C1 segment of cervical spinal cord (tissue), 14 donors: ENCODE measurements around the gene FAM241A.
A peak's percentile ranks its signal among the peaks of the same experiment; 100 is the strongest.
"Not testable (repeated sequence)": the region's sequence is repeated elsewhere in the genome, so short reads cannot be mapped to it uniquely, and the experiment has no call there.

Experiments used
- DNase-seq, 14 donors: peaks; one replicate each; lab custom pipeline; 2025; lab: John Stamatoyannopoulos, UW

The FAM241A gene

DNA sequence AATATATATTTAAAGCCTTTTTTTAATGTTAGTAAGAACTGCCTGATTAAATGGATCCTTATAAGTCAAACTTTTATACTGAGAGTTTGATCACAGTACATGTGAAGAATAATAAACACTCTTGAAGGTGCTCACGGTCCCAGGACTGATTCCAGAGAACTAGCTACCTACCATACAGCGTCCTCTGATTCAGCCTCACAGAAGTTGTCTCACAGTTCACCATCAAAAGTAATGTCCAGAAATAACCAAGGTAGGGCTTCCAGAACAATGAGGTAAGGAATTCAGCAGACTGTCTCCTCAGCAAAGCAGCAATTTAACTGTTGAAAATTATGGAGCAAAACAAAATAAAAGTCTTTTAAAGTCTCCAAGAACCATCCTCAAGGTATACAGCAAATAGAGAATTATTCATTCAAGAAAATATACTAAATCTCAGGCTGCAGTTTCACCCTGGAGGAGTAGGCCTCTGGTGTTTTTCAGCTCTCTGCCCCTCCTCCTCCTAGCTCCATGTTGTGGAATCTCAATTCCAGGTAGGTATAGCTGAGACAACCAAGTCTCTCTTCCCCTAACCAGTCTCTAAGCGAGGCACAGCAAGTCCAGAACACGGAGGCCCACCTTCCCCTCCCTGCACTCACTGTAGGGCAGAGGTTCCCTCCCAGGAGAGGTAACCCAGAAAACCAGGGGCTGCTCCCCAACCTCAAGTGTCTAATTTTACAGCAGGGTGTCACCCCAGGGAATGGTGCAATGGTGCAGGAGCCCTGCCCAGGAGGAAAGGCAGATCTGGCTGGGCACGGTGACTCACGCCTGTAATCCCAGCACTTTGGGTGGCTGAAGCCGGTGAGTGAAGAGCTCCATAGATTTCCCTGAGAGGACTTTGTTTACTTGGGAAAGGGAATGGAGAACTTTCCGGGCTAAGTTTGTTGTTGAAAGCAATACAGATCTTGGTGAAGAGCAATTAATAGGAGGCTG lies 28.6 kb downstream of the FAM241A start:
- no peak for DNase-seq

DNA sequence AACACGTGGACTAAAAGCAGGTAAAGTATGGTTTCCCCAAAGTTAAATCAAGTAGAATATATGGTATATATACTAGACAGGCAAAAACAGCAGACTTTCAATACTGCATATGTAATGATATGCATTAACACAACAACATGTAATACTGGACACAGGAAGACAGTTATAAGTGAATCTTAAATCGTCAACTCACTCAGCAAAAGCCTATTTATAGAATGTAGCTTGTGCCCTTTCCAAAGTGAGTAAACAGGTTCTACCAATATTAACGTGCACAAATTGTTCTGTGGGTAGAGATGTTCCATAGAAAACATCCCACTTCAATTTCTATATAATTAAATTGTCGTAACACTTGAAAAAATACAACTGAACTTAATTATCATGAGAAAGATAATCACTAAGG lies 30.6 kb downstream of the FAM241A start:
- DNase-seq = no peak

DNA sequence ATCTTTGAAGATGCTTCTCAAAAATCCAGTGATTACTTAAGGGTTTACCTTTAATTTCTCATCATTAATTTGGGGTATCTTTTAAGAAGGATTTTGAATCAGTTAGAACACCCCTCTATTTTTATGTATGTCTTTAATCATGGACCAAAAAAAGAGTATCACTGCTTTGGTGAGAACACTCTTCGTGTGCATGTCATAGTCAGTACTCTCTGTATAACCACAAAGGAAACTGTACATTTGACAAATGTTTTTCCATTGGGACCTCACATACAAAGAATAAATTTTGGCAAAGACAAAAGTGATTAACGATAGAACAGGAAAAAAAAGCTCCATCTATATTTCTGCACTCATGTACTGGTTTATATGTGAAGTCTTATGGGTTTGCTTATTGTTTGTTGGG lies 31.3 kb downstream of the FAM241A start:
- no peak for DNase-seq

DNA sequence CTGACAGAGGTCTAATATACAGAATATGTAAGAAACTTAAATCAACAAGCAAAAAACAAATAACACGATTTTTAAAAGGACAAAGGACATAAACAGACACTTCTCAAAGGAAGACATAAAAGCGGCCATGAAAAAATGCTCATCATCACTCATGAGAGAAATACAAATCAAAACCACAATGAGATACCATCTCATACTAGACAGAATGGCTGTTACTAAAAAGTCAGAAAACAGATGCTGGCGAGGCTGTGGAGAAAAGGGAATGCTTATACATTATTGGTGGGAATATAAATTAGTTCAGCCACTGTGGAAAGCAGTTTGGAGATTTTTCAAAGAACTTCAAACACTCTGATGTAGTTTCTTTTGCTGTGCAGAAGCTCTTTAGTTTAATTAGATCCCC lies 33.5 kb downstream of the FAM241A start:
- DNase-seq = not testable (repeated sequence)

DNA sequence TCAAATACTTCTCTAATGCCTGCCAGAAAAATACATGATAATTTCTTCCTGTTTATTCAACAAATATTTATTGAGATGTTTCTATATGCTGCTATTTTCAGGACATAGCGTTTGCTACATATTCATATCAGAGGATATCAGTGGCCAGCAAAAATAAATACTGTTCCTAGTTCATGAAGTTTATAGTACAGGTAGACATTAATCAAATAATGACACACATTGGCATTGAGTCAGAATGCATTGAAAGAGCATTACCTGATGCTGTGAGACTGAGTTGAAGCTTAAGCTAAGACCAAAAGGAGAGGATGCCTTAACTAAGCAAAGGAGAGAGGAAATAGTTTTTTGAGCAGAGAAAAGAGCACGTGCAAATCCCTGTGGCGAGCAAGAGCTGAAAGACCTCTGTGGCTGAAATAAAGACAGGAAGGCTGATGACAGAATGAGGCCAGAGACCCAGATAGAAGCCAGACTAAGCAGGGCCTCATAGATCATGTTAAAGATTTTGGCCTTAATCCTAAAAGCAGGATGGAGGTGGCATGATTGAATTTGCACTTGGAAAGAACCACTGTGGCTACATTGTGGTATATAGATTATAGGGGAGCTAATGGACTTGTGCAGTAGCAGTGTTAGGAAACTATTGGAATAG lies 36.2 kb downstream of the FAM241A start:
- no peak for DNase-seq

DNA sequence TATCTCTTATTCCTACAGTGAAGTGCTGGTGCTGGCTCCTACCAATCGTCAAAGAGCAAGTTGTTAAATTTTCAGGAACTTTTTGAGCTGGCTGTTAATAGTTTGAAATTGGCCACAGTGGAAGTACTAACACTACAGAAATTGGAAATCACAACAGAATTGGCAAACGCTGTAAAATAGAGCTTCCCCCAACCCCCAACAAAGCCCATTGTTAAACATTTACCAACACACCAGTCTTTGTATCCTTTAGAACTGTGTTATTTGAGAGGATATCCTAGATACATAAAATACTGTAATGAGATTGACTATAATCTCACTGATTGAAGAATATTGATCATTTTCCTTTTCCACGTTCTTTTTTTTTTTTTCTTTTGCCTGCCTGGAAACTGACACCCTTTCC lies 37.4 kb downstream of the FAM241A start:
- peak in 1 of 14 donors; percentile 3 for DNase-seq

DNA sequence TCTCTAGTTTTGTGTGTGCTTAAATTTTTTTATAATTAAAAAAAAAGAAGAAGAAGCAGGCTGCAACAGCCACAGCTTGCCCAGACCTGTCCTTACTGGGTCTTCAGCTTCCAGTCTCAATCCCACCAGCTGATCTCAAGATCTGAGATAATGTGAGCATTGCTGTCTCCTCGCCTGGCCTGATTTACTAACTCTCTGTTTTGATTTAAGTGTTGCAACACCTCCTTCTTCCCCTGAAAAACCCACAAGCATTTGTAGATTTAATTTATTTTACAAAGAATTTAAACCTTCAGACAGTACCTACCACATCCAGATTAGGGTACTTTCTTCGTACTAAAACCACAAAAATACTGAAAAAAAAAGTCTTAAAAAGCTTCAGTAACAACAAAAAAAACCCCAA lies 38.0 kb downstream of the FAM241A start:
- DNase-seq = no peak

DNA sequence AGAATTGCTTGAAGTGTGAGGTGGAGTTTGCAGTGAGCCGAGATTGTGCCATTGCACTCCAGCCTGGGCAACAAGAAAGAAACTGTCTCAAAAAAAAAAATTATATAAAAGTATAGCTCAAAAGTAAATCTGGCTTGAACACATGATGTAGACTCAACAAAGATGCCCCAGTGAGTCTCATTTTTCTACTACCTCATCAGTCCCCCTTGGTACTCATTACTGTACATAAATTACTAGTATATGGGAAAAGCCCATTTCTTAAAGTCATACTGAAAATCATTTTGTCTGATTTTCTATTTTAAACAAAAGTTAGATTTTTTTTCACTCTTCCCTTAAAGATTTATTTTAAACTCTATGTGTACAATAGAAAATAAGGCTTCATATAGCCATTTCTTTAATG lies 39.2 kb downstream of the FAM241A start:
- no peak for DNase-seq

DNA sequence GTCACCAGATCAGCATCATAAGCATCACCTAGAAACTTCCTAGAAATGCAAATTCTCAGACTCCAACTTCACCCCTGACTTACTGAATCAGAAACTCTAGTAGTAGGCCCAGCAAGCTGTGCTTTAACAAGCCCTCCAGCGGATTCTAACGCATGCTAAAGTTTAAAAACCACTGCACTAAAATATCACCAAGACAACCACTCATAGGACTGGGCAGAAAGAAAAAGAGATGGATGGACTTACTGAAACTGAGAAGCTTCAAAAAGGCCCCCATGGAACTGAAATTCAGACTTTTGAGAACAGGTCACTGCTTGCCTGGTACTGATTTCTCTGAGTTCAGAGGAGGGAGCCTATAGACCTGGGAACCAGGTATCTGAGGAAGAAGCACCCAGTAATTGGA lies 40.1 kb downstream of the FAM241A start:
- no peak for DNase-seq

DNA sequence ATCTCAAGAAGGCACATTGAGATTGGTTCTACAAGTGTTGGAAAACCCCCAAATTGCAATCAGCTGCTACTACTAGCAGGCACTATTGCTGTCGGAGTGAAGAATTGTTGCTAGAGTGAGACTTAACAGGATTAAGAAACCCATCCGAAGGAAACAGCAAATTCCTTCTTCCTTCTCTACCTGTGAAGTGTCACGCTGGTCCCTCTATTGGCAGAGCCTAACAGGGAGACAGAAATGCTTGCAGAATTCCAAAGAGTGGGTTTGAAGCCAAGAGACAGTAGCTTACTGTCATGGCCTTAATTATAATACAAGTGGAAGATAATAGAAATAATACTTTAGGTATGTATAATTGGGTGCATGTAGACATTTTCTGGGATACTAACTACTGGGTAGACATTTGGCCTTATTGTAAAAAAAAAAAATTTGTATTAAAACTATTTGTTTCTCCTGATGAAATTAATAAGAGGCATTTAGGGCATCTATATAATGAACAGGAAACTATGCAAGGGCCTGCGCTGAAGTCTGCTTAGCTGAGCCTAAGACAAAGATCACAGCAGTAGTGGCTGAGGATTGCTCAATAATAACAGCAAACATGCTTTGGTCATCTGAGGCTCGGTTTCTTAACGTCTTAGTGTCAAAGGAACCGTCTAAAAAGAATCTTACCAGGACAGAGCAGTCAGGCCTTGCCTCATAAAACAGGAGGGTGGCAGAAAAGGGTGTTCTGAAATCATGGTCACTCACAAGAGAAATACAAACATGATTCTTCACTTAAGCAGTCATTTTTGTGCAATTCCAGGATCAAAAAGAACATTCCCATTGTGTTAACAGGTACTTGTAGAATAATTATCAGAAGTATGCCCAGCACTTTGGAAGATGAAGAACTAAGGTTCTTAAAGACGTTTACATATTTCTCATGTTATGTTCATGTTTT lies 40.8 kb downstream of the FAM241A start:
- no peak for DNase-seq

DNA sequence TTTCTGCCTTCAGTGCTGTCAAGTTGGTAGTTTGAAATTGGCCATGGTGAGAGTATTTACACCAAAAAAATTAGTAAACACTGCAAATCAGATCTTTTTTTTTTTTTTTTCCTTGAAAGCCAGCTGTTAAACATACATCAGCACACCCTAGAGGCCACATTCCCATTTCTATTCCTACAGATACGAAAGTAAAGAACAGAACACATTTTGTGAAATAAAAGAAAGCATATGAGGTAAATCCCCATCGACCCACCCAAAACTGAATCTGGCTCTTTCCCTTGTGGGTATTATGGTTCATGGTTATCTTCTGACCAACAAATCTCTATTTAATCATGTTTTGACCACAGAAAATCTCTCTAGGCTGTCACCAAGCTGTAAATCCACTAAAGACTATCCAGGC lies 44.5 kb downstream of the FAM241A start:
- no peak for DNase-seq

DNA sequence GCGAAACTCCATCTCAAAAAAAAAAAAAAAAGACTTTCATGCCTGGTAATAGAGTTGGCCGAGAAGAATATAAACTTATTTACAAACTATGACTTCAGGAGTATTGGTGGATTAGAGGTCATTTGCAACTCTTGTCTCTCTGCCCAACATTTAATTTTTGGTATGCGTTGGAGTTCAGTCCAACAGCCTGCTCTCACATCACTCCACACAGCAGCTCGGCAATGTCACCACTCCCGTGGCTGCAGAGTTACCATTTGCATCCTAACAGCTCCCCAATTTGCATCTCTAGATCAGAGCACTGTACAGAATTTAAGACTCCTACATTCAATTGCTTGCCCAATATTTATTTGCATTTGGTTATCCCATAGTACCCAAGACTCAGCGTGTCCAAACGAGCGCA lies 45.4 kb downstream of the FAM241A start:
- no peak for DNase-seq

DNA sequence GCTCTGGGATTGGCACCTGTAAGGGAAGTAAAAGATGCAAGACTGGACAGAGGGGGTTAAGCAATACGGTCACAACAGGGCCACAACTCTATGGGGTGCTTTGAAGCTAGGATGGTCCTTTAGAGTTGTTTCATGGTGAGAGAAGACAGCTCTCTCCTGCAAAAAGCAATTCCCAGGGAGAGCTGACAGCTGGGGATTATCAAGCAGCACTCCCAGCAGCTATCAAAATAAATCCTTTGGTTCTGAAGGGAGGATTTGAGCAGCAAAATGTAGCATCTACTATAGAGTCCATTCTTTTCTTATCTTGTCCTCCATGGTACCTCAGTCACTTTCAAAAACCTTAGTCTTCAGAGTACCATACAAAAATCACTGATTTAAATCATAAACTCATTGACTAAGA lies 51.2 kb downstream of the FAM241A start:
- DNase-seq = no peak

DNA sequence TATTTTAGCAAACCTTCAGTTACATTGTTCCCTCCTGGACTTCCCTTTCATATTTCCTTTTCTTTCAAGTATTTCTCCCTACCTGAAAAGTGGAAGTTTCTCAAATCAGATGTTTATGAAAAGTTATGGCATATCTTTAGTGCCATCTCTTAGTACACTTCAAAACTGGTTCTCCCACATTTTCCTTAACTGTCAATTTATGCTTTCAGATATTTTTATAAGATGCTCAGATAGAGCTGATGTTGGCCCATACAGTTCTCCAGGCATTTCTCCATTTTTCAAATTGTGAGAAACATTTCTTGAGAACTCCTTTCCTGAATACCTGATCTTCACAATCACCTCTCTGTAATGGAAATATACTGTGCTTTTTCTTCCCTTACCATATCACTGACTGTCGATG lies 53.8 kb downstream of the FAM241A start:
- DNase-seq = no peak

DNA sequence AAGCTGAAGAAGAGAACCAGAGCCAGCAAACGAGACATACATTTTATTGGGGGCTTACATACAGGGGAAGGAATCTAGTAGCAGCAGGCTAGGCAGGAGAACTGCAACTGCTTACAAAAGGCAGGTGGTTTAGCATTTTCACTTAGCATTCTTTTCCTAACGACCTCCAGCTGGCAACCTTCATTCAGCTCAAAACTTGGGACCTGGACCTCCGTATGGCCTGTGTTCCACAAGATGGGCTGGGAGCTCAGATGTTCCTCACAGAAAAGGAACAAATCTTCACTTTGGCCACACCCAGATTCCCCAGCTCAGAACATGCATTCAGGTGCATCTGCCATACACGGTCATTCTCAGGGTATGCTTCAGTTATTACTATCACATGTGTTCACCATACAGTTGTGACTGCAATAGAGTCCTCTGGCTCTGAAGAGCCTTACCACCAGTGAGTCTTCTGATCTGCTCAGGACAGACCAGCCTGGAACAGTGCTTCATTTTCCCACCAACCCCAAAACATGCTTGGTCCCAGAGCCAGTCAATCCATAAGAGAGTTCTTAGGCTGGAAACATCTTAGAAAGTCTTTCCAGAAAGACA lies 56.8 kb downstream of the FAM241A start:
- DNase-seq = no peak

DNA sequence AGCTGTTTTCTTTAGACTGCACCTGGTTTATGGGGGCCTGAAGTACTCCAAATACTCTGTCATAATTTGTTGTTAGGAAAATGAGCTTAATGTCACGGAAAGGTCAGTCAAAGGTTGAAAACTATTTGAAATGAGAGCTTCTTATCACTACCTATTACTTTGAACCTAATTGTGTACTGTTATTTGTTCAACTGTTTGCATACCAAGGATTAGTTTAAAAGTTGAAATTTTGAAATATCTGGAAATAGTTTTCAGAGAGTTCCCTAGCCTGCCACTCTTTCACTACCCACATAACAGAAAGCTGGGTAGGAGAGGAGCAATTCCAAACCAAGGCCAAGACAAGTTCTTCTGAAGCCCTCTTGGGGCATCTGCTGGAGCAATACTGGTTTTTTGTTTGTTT lies 58.3 kb downstream of the FAM241A start:
- no peak for DNase-seq

DNA sequence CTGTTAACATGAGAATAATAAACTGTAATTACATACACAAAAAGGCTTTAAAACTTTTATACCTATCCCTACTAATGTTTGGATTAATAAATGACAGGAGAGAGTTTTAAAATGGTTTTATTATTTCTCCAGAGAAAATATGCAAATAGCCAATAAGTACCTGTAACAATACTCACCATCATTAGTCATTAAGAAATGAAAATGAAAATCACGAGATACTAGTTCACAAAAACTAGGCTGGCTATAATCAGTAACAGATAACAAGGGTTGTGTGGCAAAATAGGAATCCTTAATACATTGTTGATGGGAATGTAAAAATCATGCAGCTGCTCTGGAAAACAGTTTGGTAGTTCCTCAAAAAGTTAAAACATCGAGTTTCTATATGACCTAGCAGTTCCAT lies 61.2 kb downstream of the FAM241A start:
- no peak for DNase-seq

DNA sequence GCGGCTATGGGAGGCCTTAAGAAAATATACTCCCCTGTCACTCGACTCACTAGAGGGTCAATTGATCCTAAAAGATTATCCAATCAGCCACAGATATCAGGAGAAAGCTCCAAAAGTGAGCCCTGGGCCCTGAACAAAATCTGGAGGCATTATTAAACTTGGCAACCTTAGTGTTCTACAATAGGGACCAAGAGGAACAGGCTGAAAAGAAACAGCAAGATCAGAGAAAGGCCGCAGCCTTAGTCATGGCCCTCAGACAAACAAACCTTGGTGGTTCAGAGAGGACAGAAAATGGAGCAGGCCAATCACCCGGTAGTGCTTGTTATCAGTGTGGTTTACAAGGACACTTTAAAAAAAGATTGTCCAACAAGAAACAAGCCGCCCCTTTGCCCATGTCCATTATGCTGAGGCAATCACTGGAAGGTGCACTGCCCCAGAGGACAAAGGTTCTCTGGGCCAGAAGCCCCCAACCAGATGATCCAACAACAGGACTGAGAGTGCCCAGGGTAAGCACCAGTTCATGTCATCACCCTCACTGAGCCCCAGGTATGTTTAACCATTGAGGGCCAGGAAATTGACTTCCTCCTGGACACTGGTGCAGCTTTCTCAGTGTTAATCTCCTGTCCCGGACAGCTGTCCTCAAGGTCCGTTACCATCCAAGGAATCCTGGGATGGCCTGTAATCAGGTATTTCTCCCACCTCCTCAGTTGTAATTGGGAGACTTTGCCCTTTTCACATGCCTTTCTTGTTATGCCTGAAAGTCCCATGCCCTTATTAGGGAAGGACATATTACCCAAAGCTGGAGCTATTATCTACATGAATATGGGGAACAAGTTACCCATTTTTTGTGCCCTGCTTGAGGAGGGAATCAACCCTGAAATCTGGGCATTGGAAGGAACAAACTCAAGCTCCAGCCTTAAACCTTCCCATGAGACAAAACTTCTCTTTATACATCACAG lies 63.2 kb downstream of the FAM241A start:
- not testable (repeated sequence) for DNase-seq

DNA sequence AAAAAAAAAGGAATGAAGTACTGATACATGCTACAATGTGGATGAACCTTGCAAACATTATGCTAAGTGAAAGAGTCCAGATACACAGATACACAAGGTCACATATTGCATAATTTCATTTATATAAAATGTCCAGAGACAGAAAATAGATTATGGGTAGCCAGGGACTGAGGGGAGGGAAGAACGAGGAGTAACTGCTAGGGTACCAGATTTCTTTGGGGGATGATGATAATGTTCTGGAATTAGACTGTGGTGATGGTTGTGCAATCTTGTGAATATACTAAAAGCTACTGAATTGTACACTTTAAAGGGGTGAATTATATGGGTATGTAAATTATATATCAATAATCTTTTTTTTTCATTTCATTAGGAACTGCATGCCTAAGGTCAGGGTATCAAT lies 65.5 kb downstream of the FAM241A start:
- DNase-seq = no peak

DNA sequence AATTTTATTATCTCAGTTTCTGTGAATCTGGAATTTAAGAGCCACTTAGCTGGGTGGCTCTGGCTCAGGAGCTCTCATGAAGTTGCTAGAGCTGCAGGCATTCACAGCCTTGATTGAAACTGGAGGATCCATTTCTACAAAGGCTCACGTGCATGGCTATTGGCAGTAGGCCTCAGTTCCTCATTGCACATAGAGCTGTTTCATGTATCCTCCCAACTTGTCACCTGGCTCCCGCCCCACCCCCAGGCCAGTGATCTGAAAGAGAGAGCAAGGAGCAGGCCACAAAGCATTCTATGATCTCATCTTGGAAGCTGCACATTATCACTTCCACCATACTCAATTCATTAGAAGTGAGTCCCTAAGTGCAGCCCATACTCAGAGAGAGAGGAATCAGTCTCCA lies 67.8 kb downstream of the FAM241A start:
- no peak for DNase-seq
